ENCODE data around the gene TUBB2A.

GRCh38 chr6:3140201-3140600, 17.1 kb downstream of the TUBB2A start:
- no peak for TF ChIP-seq CTCF (conservative IDR thresholded peaks at IDR 0.05; ENCODE audit: low read length)
- TF ChIP-seq EZH2phosphoT487 (IDR thresholded peaks at IDR 0.05; ENCODE audit: borderline replicate concordance, low read depth, low read length): no peak

Measured in OCI-LY7 (cell line).